ENCODE data around the gene MYOM1.

MYOM1 gene

DNA sequence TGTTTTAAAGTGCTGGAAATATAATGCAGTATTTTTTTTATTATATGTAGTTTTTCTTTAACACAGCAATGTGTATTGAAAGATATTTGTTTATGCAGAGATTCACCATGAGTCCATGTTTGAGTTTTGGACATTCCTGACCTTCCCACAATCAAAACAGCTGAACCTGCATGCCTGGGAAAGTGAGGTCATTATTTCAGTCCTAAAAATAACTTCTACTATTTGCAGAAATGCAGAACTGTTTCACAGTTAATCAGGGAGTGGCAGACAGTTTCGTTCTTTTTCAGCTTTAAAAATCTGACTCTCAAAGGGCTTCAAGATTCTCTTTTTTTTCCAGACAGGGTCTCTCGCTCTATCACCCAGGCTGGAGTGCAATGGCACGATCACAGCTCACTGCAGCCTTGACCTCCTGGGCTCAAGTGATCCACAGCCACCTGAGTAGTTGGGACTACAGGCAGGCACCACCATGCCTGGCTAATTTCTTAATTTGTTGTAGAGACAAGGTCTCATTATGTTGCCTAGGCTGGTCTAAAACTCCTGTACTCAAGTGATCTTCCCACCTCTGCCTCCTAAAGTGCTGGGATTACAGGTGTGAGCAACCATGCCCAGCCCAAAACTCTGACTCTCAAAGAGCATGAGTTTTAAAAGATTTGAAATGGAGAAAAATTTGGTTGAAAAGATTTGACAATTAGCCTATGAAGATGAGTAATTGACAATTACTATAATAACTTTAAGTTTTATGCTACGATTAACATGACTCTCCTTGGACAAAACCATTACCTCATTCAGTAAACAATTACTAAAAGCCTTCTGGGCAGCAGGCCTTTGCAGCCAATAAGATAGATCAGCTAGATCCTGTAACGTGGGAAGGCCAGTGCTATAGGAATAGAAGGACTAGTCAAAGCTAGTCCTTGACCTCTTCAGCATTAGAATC lies 37.2 kb upstream of the MYOM1 start:
- TF ChIP-seq, protein P1, sequence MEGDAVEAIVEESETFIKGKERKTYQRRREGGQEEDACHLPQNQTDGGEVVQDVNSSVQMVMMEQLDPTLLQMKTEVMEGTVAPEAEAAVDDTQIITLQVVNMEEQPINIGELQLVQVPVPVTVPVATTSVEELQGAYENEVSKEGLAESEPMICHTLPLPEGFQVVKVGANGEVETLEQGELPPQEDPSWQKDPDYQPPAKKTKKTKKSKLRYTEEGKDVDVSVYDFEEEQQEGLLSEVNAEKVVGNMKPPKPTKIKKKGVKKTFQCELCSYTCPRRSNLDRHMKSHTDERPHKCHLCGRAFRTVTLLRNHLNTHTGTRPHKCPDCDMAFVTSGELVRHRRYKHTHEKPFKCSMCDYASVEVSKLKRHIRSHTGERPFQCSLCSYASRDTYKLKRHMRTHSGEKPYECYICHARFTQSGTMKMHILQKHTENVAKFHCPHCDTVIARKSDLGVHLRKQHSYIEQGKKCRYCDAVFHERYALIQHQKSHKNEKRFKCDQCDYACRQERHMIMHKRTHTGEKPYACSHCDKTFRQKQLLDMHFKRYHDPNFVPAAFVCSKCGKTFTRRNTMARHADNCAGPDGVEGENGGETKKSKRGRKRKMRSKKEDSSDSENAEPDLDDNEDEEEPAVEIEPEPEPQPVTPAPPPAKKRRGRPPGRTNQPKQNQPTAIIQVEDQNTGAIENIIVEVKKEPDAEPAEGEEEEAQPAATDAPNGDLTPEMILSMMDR (IDR thresholded peaks at IDR 0.05) = no peak
- TF ChIP-seq ZFX (IDR thresholded peaks at IDR 0.05; ENCODE audit: borderline replicate concordance) = no peak
- peak overlapping the region; percentile 86 for H3K27ac ChIP-seq

DNA sequence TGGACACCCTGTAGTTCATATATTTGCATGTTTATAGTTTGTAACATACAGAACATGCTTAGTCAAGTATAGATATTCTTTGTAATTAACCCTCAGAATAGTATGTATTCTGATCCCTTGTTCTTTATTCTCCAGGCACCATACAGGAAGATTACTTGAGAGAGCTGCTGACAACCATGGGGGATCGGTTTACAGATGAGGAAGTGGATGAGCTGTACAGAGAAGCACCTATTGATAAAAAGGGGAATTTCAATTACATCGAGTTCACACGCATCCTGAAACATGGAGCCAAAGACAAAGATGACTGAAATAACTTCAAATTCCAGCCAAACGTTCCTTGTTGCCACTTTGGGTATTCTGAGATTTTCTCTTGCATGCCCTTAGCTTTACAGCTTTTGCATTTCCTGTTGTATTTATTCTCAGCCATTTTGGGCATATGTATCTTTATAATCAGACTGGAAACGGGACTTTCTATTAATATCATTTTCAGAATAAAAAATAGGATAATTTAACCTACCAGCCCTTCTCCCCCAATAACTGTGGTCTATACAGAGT lies 35.9 kb upstream of the MYOM1 start:
- peak overlapping the region; percentile 86 for H3K27ac ChIP-seq

DNA sequence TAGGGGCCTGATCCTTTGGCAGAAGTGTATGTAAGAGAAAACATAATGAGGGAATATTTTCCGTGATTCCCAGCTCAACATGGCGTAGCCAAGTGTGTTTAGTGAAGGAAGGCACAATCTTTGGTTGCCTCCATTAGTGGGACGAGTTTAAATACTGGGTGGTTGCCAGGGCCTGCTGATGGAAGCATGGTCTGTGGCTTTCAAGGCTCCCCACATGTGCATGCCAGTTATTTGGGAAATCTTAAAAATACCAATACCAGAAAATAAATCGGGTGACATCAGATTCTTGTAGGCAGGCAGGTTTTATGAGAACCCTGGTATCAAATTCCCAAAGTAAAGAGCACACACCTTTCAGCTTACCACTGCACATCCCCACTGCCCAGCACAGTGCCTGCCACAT lies 35.0 kb upstream of the MYOM1 start:
- H3K27ac ChIP-seq = peak overlapping the region; percentile 86
- no peak for TF ChIP-seq ZFX (IDR thresholded peaks at IDR 0.05; ENCODE audit: borderline replicate concordance)
- TF ChIP-seq, protein P1 (IDR thresholded peaks at IDR 0.05) = no peak

More for the DNA sequence above, 35.9 kb upstream of the MYOM1 start:
- TF ChIP-seq ZFX (IDR thresholded peaks at IDR 0.05; ENCODE audit: borderline replicate concordance) = no peak
- TF ChIP-seq, protein P1 (IDR thresholded peaks at IDR 0.05) = no peak

GRCh38 chr18:3252843-3253242 lies 33.1 kb upstream of the MYOM1 start:
- no peak for TF ChIP-seq ZFX (IDR thresholded peaks at IDR 0.05; ENCODE audit: borderline replicate concordance)
- TF ChIP-seq, protein P1 (IDR thresholded peaks at IDR 0.05) = no peak
- H3K27ac ChIP-seq = 0 out of 2 replicates have a peak overlapping the region, but pooled peaks have one; percentile 0

DNA sequence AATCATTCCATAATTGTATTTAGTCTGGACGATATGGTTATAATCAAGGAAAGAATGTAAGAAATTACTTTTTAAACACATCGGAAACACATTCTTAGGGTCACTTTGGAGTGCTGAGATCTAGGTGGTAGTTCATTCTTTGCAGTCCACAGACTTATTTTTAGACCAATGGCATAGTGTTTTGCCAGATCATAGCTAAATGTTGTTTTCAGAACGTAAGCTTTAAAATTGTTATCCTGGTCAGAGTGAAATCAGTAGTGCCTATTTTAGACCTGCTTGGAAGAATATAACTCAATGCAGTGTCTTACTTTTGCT lies 32.2 kb upstream of the MYOM1 start:
- H3K27ac ChIP-seq = no peak overlapping the region
- TF ChIP-seq, protein P1 (IDR thresholded peaks at IDR 0.05) = no peak
- TF ChIP-seq ZFX (IDR thresholded peaks at IDR 0.05; ENCODE audit: borderline replicate concordance) = no peak

GRCh38 chr18:3251249-3251962 lies 31.6 kb upstream of the MYOM1 start:
- TF ChIP-seq ZFX (IDR thresholded peaks at IDR 0.05; ENCODE audit: borderline replicate concordance) = no peak
- TF ChIP-seq, protein P1 (IDR thresholded peaks at IDR 0.05) = no peak
- no peak overlapping the region for H3K27ac ChIP-seq
